IPS DF 19.7 (cell line): ENCODE measurements around the gene GET3.

Experiments used
- DNase-seq: peaks from one replicate; pipeline ENCODE4 v3.0.0-alpha.2; 2013; ENCODE audit warnings: low read depth, low spot score

Gene GET3

DNA sequence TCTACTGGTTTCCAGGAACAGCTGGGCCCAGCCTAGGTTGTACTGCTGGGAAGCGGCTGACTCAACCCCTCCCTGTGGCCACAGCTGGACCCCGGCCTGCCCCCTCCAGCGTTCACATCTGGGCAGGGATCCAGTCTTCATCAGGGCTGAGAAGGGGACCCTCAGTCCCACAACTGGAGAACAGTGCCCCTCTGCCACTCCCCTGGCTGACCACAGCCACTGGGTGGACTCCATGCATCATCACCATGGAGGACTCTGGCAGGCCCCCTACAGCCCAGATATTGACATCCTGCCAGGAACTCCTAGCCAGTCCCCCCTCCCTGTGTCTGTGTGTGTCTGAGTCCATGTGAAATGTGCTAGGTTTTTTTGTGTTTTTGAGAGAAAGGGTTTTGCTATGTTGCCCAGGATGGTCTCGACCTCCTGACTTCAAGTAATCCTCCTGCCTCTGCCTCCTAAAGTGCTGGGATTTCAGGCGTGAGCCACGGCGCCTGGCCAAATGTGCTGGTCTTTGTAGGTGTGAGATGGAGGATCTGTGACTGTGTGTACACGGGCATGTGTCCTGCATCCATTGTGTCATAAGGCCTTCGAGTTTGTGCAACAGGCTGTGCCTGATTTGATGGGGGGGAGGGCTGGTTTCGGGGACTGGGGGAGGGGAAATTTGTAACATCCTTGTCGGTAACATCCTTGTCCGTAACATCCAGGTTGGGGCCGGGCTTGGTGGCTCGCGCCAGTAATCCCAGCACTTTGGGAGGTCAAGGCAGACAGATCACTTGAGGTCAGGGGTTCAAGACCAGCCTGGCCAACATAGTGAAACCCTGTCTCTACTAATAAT is 42.1 kb downstream of the GET3 start:
- DNase-seq: no peak

DNA sequence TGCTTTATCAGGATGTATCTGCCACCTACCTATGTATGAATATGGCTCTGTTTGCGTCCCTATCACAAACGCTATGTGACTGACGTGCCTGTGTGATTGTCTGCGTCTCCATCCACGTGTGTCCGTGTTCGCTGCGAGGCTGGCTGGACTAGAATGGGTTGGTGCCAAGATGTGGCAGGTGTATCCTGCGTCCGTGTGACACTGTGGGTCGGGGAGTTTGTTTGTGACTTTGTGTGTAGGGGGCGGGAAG is 44.8 kb downstream of the GET3 start:
- DNase-seq: no peak

DNA sequence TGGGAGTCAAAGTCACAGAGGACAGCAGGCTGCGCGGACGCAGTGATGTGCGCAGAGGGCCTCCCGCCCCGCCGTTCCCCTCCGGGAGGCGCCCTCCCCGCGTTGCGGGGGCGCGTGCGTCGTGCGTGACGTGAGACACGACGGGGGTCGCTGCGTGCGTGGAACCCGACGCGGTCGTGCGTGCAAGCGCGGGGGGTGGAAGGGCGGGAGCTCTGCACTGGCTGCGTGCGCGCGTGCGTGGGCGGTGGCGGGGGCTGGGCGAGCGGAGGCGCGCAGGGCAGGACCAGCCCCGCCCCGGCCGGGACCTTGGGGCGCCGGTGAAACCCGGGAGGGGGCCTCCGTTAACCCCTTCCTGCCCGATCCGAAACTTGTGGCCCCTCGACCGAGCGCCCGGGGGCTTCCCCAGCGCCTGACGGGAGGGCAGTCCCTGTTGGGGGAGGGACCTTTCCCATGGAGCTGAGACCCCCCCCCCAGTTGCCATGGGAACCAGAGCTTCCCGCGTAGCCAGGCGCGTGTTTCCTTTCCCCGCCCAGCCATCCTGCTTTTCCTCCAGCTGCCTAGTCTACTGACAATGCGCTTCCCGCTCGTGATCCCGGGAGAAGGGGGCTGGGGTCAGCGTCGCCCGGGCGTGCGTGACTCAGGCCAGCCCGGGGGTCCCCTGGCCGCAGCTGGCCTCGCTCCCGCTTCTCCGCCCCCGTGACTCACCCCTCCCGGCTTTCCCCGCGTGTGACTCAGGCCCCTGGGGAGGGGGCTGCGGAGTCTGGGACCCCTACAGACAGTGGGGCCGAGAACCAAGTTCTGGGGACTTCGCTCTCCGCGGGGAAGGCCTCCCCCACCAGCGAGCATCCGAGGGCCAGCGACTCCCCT is 45.4 kb downstream of the GET3 start:
- DNase-seq: no peak

DNA sequence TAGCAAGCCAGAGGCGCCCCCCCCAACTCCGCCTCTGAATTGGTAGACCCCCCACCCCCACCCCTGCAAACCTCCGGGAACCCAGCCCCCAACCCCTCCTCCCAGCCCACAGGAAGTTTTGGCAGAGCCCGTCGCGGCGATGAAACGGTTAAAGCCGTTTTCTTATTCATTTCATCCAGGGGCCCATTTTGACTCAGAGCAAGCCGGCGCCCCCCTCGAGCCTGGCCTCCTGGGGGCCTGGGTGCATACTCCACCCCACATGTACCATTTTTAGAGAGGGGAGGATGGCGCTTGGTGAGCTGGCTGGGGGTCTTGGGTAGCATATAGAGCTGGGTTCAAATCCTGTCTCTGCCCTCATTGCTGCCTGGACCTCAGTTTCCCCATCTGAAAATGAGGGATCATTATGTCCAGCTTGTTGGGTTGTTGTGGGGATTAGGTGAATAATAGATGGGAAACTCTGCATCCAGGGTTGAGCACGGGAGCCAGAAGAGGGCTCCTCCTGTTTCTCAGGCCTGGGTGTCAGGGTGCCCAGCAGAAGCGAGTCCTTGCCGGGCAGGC is 46.1 kb downstream of the GET3 start:
- no peak for DNase-seq

DNA sequence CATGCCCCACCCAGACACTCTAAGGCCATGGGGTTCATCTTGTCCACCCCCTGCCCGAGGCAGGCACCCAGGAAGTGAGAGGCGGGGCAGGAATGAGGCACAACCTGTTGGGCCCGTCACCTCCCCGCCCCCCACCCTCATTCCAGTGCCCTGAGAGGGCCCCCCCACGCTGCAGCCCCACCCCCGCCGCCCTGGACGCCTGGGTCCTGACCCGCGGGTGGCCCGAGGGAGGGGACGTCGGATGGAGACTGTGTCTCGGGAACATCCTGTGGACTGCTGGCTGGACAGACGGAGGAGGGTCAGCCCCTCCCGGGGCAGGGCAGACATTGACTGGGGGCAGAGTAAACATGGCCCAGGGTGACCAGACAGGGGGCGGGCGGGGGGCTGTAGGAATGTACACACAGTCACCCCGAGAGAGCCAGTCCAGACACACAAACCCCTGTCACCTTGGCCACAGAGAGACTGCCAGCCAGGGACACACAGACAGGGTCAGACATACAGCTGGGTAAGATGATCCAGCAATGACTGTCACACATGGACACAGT is 46.6 kb downstream of the GET3 start:
- DNase-seq: no peak

DNA sequence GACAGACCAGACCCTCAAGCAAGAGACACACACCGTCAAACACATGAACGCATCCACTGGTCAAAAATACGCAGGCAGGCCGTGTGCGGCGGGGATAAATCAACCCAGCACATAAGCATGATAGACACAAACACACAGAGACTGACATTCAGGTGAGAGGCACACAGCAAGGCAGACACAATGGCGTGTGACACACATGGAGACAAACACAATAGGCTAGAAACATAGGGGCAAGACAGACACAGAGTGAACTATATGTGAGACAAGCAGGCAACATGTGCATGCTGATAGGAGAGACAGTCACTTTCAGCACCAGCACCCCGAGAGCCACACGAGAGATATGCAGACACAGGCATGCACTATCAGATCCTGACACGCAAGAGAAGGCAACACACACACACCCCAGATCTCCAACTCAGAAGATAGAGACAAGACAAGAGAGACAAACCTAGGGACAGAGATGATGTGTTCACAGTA is 47.1 kb downstream of the GET3 start:
- DNase-seq: no peak

DNA sequence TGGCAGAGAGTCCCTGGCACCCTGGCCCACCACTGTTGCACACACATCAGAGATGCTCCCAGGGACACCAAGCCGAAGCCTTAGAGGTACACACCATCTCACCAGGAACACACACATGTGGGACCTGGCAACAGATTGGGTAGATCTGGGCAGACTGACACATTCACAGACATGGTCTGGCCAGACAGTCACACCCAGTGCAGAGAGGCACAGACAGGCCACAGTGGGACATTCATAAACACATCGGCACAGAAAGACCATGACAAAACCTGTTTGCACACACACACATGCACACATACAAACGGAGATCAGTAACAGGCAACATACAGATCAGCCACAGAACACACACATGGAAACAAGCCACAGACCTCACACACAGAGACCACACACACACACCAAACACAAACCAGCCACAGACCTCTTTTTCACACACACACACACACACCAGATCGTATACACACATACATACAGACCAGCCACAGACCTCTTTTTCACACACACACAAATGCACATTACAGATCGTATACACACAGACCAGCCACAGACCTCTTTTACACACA is 47.7 kb downstream of the GET3 start:
- no peak for DNase-seq

DNA sequence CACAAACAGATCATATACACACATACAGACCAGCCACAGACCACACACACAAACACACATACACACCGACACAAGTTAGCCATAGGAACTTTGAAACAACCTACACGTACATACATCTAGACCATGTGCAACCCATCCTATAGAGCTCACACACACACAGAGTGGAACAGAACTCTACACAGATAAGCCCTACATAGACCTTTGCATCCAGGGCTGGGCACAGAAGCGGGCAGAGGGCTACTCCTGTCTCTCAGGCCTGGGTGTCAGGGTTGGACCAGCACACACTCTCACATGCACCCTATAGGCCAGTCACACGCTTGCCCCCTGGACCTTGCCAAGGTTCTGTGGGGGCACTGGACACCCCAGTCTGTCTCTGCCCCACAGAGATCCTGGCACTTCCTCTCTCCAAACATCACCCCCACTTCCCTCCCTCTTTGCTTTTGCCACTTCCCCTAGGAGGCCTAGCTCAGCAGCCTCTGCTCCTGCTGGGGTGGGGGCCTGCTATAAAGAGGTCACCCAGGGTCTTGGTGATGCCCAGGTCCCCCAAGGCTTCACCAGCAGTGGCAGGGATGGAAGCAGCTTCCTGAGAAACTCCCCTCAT is 48.2 kb downstream of the GET3 start:
- DNase-seq: no peak

DNA sequence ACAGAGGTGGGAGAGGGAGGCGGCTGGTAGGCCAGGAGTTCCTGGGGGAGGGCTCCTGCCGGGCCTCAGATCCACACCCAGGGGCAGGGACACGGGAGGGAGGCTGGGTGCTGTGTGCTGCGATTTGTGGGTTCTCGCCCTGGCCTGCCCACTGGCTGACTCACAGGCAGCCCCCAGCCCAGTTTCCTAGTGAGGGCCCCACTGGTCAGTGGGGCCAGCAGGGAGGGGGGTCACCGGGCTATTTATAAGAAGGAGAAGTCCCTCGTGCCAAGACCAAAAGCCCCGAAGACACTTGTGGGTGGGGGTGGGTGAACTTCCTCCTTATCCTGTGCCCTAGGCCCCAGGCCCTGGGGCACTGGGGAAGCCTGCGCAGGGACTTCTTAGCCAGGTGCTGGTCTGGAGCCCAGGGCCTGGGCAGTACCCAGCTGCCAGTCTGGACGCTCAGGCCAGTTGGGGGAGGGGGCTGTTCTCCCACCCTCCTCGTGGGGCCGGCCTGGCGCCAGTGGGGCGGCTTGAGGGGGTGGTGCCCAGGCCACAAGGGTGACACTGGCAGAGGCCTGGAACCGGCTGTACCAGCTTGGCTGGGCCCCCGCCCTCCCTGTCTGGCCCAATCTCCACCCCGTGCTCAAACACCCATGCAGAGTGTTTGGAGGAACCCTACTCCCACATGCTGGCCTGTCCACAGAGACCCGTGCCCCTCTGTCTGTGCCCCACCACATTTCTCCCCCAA is 49.0 kb downstream of the GET3 start:
- no peak for DNase-seq

DNA sequence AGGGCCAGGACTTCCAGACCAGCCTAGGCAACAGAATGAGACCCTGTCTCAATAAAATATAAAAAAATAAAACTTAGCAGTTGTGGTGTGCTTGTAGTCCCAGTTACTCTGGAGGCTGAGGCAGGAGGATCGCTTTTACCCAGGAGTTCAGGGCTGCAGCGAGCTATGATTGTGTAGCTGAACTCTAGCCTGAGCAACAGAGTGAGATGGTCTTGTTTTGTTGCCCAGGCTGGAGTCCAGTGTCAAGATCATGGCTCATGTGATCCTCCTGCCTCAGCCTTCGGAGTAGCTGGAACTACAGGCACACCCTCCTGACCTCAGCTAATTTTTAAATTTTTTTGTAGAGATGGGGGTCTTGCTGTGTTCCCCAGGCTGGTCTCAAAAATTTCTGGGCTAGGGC is 49.7 kb downstream of the GET3 start:
- no peak for DNase-seq

DNA sequence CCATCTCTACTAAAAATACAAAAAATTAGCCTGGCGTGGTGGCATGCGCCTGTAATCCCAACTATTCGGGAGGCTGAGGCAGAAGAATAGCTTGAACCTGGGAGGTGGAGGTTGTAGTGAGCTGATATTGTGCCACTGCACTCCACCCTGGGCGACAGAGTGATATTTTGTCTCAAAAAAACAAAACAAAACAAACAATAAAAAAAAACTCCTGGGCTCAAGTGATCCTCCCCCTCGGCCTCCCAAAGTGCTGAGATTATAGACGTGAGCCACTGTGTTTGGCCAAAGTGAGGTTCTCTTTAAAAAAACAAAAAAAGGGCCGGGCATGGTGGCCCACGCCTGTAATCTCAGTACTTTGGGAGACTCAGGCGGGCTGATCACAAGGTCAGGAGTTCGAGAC is 50.2 kb downstream of the GET3 start:
- no peak for DNase-seq

DNA sequence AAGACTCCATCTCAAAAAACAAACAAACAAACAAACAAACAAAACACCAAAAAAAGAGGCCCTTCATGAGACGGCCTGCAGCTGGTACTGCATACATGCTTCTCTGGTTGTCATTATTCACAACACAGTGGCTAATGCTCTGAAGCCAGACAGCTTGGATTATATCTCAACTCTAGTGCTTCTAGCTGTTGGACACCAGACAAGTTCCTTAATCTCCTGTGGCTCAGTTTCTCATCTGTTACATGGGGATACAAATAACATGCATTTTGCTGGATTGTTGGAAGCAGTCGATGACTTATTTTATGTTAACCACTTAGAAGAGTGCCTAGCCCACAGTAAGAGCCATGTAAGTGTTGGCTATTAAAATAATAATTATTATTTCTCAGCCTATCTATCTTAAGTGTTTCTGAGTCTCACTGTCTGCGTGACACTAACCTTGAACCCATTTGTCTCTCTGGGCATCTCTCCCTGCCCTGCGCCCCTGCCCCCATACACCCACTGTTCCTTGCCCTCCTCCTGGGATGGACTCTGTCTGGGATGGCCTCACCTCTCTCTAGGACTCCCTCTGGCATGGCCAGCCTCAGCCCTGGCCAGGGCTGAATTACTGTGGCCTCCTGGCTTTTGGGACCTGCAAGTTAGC is 50.9 kb downstream of the GET3 start:
- no peak for DNase-seq

DNA sequence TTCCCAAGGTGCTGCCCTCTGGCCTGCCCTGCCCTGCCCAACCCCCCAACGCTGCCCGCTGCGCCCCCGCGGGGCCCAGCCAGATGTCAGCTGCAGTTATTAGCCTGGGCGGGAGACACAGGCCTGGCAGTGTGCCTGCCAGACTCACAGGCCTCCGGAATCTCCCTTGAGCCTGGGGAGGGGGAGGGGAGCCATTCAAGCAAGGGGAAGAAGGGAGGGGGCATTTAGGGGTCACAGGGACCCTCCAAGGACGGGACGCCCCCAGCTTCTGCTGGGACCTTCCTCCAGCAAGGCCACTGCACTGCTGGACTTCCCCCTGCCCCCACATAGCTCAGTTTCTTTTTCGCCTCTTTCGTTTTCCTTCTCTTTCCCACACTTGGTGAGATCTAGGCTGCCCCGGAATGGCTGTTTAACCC is 51.4 kb downstream of the GET3 start:
- DNase-seq: no peak

DNA sequence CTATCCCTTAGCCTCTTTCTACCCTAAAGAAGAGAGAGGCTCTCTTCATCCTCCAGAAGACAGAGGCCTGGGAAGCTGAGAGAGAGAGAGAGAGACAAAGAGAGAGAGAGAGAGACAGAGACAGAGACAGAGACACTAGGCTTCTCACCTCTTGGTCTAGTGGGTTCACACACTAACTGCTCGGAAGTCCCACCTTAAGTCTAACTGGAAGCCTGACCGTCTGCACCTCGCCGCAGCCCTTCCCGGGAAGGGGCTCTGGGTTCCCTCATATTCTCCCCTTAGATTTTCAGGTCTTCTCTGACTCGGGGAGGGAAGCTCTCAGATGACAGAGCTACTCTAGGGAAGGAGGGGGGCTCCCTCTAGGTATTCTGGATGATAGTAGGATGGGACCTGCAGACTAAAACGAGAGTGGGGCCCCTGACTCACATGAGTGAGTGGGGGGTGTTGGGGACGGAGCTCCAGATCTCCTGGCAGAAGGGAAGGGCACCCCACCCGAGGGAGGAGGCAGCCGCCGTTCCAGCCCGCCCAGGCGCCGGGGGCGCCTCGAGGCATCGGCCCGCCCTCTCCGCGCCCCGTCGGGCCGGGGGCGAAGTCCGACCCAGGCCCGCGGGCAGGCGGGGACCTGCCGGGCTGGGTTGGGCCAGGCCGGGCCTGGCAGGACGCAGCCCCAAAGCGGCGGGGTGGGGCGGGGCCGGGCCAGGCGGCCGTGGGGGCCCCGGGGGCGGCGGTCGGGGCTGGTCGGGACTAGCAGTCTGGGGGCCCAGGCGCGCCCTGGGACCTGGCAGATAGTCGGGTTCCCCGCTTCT is 52.0 kb downstream of the GET3 start:
- no peak for DNase-seq

DNA sequence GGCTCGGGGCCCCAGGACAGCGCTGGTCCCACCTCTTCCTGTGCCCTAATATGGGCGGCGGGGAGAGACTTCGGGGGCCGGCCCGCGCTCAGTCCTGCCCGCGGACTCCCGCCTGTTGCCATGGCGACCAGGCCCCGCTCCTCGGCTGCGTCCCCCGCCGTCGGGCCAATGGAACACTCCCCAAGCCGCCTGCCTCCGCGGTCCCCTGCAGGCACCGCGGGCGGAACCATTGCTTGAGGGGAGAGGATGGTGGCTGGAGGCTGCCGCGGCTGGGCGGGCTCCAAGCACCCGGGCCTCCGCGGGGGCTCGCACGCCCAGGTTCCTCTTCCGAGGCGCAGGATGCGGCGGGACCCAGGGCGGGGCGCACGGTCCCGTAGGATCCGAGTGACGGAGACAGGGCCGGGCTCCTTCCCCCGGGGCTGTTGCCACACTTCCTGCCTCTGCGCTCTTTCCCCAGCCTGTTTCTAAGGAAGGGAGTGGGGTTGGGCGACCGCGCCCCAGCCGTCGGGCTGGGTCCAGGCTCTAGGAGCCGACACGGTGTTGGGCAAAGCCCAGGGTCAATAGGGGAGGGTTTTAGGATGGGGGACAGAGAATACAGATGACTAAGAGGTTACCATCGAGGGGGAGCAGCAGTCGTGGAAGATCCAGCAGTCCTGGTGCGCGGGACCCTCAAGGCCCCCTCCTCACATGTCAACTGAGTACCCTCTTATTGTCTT is 52.8 kb downstream of the GET3 start:
- no peak for DNase-seq

DNA sequence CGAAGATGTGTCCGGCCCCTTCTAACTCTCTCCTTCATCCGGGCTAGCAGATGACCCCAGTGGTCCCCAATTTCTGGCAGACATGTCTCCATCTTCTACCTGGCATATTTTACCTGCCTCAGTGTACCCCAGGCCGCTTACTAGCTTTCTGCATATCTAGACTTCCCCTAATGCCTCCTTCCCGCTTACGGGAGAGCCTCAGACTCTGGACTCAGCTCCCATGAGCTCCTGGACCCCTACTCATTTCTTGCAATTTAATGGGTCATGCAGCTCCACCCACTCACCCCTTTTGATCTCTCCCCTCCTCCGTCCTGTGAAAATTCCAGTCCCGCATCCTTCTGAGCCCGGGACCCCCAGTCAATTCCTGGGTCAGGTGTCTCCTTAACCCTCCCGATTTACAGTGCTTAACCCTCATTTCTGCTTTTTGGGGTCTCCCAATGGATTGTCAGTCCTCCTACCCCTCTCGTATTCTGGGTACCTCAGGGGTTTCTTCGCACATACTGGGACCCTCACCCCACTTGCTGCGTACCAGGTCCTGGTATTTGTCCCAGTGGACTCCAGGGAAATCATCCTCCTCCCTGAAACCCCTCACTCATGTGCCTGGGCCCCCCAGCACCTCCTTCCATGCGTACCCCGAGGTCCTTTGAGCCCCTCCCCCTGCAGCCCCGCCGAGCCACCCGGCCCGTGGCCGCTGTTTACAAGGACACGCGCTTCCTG is 53.5 kb downstream of the GET3 start:
- no peak for DNase-seq

DNA sequence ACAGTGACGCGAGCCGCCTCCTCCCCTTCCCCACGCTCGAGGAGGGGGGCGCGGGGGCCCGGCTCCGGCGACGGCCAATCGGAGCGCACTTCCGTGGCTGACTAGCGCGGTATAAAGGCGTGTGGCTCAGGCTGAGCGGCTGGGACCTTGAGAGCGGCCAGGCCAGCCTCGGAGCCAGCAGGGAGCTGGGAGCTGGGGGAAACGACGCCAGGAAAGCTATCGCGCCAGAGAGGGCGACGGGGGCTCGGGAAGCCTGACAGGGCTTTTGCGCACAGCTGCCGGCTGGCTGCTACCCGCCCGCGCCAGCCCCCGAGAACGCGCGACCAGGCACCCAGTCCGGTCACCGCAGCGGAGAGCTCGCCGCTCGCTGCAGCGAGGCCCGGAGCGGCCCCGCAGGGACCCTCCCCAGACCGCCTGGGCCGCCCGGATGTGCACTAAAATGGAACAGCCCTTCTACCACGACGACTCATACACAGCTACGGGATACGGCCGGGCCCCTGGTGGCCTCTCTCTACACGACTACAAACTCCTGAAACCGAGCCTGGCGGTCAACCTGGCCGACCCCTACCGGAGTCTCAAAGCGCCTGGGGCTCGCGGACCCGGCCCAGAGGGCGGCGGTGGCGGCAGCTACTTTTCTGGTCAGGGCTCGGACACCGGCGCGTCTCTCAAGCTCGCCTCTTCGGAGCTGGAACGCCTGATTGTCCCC is 54.2 kb downstream of the GET3 start, which contains the start of gene JUNB:
TSS of gene JUNB (plus strand) at position 142 of the 706 bp plus-strand sequence. CDS start at position 428, 286 bp downstream.
- DNase-seq: no peak
